ENCODE data around the gene ITFG2. TPM values are rescaled to one million over a fixed set of nuclear protein-coding genes. Genes with fewer than 3 reads are reported as not detected.
"Not testable (repeated sequence)": the region's sequence is repeated elsewhere in the genome, so short reads cannot be mapped to it uniquely, and the experiment has no call there.

ITFG2 gene
- total RNA-seq, result 13.9 TPM
- long read RNA-seq, transcript ITFG2-201 (12 exons, 2,361 nt), result major isoform, 10 of 32 reads
- long read RNA-seq, partial matches to known transcripts, result 5 of 32 reads
- long read RNA-seq, other reads (novel, unspliced or antisense), result 15 of 32 reads

DNA sequence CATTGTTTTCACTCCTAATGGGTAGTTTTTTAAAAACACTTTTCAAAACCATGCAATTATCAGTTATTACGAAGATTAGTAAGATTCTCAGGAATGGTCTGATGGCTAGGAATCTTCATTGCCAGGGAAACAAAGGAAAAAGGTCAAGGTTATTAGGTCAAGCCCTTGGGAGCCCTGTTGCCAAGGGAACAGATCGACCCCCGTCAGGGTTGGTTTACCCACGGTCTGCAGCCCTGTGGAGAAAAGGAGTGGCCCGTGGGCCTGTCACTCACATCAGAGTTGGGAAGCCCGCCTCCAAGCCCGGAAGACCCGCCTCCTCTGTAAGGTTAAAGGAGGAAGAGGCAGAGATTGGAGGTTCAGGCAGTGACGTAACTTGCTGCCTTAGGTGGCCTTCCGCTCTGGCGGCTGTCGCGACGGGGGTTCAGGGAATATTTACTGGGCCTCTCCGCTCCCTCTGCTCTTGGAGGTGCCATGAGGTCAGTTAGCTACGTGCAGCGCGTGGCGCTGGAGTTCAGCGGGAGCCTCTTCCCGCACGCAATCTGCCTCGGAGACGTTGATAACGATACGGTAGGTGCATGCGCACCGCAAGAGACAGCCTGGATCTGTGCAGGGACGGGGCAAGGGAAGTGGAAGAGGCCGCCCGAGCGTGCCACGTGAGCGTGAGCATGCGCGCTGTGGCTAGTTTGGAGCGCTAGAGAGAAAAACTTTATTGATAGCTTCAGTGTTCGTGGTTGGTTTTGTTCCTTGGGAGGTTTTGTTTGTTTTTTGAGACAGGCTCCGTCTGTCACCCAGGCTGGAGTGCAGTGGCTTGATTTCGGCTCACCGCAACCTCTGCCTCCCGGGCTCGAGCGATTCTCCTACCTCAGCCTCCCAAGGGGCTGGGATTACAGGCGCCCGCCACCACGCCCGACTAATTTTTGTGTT lies at the start of gene ITFG2:
Gene ITFG2 (plus strand): TSS at position 379 of the 924 bp plus-strand sequence. CDS start 93 bp downstream, at position 472.
- DNase-seq (ENCODE audit: low spot score), result peak; percentile 99
- intact Hi-C loops (cut with DNase I), result loop anchor here (1.0 kb wide), 1 partner anchor 16 kb away; no protein-coding TSS in a partner anchor

DNA sequence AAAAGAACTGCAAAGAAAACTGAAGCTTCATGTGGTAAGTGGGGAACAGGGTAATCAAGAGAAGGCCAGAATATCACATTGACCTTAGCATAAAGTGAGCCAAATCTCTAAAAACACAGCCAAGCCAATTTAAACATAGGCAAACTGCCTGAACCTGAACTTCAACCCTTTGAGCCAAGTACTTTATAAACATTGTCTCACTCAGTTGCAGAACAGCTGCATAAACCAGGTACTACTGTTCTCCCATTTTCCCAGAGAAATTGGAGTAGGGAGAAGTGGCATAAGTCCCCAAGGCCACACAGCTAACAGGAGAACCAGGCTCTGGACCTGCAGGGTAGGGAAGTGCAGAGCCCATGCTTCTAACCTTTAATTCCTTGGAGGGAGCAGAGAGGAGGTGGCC lies 48.1 kb upstream of the ITFG2 start:
- DNase-seq (ENCODE audit: low spot score), result no peak
- intact Hi-C loops (cut with DNase I), result no loop called here

- intact Hi-C loops (cut with DNase I), result loop anchor here (5.0 kb wide), 1 partner anchor 162 kb away; no protein-coding TSS in a partner anchor
- DNase-seq (ENCODE audit: low spot score), result no peak
Measured at GRCh38 chr12:2765052-2765451, 47.4 kb upstream of the ITFG2 start.

DNA sequence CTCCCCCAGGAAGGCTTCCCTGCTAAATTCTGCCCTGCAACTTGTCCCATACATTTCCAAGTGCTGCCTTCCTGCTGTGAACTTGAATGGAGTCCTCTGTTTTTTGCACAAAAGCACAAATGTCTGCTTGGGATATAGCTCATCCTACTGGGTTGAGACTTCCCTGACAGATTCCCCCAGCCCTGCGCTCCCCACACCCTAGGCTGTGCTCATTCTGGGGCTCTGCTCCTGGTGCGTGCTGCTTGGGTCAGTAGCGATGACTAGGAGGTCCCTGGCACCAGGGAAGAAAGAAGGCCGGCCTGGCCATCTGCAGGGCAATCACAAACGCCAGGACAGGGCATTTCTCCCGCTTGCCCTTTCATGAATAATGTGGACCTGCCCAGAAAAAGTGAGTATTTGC lies 46.9 kb upstream of the ITFG2 start:
- no peak for DNase-seq (ENCODE audit: low spot score)
- intact Hi-C loops (cut with DNase I), result loop anchor here (5.0 kb wide), 1 partner anchor 162 kb away; no protein-coding TSS in a partner anchor

- no peak for DNase-seq (ENCODE audit: low spot score)
- intact Hi-C loops (cut with DNase I), result loop anchor here (5.0 kb wide), 1 partner anchor 159 kb away; no protein-coding TSS in a partner anchor
Measured at GRCh38 chr12:2768224-2768961, 44.1 kb upstream of the ITFG2 start.

- intact Hi-C loops (cut with DNase I), result loop anchor here (5.0 kb wide), 1 partner anchor 157 kb away; no protein-coding TSS in a partner anchor
- no peak for DNase-seq (ENCODE audit: low spot score)
Measured at GRCh38 chr12:2769866-2770533, 42.5 kb upstream of the ITFG2 start.

GRCh38 chr12:2770544-2770943 lies 41.9 kb upstream of the ITFG2 start:
- DNase-seq (ENCODE audit: low spot score); intact Hi-C loops (cut with DNase I): not testable (repeated sequence)

GRCh38 chr12:2772370-2772769 lies 40.1 kb upstream of the ITFG2 start:
- DNase-seq (ENCODE audit: low spot score), result no peak
- intact Hi-C loops (cut with DNase I), result no loop called here

DNA sequence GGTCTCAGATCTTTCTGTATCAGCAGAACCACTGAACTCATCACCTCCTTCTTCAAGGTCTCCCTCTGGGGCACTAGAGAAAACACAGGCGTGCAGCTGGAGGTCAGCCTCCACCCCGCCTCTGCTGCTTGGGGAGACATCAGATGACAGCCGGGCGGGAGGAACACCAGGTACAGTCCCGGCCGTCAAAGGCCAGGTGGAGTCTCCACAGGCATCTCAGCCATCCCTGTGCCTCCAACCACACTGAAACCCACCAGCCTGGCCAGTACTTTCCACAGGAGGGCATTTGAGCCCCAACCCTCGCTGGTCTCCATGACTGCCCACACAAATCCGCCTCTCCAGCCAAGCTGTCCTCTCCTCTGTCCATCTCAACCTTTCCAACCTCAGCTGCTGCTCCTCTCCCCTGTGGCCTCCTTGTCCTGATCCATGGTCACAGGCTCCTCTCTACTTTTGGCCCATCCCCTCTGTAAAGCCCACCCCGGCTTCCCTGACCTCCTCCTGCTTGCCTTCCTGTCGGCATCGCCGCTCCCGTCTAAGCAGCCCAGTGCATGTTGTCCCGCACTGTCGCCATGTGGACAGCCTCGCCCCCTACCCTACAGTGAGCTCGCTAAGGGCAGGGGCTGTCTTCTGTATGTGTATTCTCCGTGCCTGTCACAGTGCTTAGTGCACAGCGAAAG lies 39.1 kb upstream of the ITFG2 start:
- no peak for DNase-seq (ENCODE audit: low spot score)
- intact Hi-C loops (cut with DNase I), result no loop called here

- DNase-seq (ENCODE audit: low spot score), result no peak
Measured at GRCh38 chr12:2775431-2775830, 37.0 kb upstream of the ITFG2 start.

GRCh38 chr12:2776129-2776806 lies 36.2 kb upstream of the ITFG2 start:
- intact Hi-C loops (cut with DNase I), result no loop called here
- DNase-seq (ENCODE audit: low spot score), result no peak

More at GRCh38 chr12:2775431-2775830, 37.0 kb upstream of the ITFG2 start:
- intact Hi-C loops (cut with DNase I), result no loop called here

- intact Hi-C loops (cut with DNase I), result no loop called here
- DNase-seq (ENCODE audit: low spot score), result no peak
Measured at GRCh38 chr12:2779281-2779680, 33.2 kb upstream of the ITFG2 start.

GRCh38 chr12:2783936-2784600 lies 28.4 kb upstream of the ITFG2 start:
- intact Hi-C loops (cut with DNase I), result loop anchor here (10.0 kb wide), 1 partner anchor 99 kb away; no protein-coding TSS in a partner anchor
- DNase-seq (ENCODE audit: low spot score), result peak; percentile 86

DNA sequence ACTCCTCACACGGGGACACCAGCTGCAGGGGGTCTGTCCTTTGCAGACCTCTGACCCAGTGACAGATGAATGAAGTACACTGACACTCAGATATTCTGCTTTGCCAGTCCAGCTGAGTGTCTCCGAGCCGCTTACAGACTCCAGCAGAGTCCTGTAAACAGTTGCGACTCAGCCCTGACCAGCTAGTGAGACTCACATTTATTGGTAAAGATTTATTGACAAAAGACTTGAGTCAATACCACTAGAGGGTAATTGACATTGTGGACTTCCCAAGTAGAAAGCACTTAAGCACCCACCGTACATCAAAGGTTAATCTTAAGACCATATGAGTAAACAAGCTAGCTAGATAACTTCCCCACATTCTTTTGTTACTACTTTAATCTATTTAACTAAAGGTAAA lies 27.5 kb upstream of the ITFG2 start:
- intact Hi-C loops (cut with DNase I), result loop anchor here (10.0 kb wide), 1 partner anchor 100 kb away; no protein-coding TSS in a partner anchor

GRCh38 chr12:2791089-2791488 lies 21.4 kb upstream of the ITFG2 start:
- no peak for DNase-seq (ENCODE audit: low spot score)
- intact Hi-C loops (cut with DNase I), result no loop called here

More for the DNA sequence above, 27.5 kb upstream of the ITFG2 start:
- no peak for DNase-seq (ENCODE audit: low spot score)

DNA sequence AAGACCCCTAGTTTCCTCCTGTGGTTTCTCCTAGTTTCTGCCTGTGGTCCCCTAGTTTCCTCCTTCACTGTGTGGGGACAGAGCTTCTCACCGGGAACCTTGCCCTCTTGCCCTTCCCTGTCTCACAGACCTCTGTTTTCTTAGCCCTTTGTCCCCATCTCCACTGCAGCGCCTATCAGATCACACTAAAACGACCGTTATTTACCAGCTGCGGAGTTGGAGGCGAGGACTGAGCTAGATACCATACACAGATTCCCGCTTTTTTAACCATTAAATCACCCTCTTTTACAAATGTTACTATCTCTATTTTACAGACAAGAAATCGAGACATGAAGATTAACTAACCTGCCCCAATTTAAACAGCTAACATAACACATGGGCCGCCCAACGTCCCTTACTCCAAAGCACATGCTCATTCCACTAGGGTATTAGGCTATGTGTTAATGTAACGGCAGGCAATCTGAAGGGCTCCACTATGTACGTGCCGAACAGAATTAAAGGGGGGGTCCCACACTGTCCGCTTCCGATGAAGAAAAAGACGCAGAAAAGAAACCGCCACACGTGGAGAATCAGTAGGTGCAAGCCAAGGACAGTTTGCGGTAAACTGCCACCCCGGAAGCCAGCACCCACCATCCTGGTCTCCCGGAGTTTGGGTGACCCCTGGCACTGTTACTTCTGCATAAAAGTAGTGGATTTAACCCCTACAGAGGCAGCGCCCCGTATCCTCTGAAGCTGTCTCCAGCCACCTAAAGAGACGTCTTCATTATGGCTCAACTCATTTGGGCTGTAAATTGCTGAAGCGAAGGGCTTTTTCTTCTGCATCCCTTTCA lies 19.6 kb upstream of the ITFG2 start:
- no peak for DNase-seq (ENCODE audit: low spot score)
- intact Hi-C loops (cut with DNase I), result no loop called here

DNA sequence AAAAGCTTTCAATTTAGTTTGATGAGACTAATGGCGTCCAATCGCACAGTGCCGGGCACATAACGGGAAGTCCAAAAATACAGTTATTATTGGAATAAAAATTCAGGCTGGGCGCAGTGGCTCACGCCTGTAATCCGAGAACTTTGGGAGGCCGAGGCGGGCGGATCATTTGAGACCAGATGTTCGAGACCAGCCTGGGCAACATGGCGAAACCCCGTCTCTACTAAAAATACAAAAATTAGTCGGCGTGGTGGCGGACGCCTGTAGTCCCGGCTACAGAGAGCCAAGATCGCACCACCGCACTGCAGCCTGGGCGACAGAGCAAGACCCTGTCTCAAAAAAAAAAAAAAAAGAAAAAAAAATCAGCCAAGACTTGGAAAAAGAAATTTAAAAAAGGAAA lies 18.9 kb upstream of the ITFG2 start:
- no peak for DNase-seq (ENCODE audit: low spot score)
- intact Hi-C loops (cut with DNase I), result no loop called here

Measured in cardiac septum (tissue), 1 donor.